ENCODE measurements around the gene THOC5.

The THOC5 gene

GRCh38 chr22:29523761-29524160, 29.8 kb downstream of the THOC5 start:
- TF ChIP-seq EZH2phosphoT487 (IDR thresholded peaks at IDR 0.05; ENCODE audit: borderline replicate concordance) (no peak), CTCF (conservative IDR thresholded peaks at IDR 0.05; ENCODE audit: low read length) (no peak)
- H3K4me1 ChIP-seq (ENCODE audit: insufficient read depth, low read length, poor library complexity, severe bottlenecking): no peaks in the 10 kb centered on the region

GRCh38 chr22:29521526-29521925, 32.0 kb downstream of the THOC5 start:
- Histone ChIP-seq H3K9me2 (replicated peaks; ENCODE audit: low read depth, low read length) (no peaks in the 10 kb centered on the region), H3K36me3 (ENCODE audit: insufficient read depth, low read length) (peaks cover 83% of the 10 kb centered on the region; the same call in 1 of the 2 replicates), H3K9ac (ENCODE audit: low read depth, low read length, poor library complexity, severe bottlenecking) (no peak overlapping the region), H4K20me1 (ENCODE audit: insufficient read depth, low read length, poor library complexity, severe bottlenecking) (no peaks in the 10 kb centered on the region), H3K4me2 (ENCODE audit: low read depth, low read length, poor library complexity, severe bottlenecking) (no peak overlapping the region), H3K4me3 (ENCODE audit: low read length, poor library complexity, severe bottlenecking) (no peak overlapping the region), H3F3A (ENCODE audit: low read depth) (no peaks in the 10 kb centered on the region), H3K9me3 (ENCODE audit: insufficient read depth, low read depth, low read length) (no peaks in the 10 kb centered on the region), H2AFZ (ENCODE audit: low read length) (no peak overlapping the region), H3K4me1 (ENCODE audit: insufficient read depth, low read length, poor library complexity, severe bottlenecking) (no peaks in the 10 kb centered on the region), H3K79me2 (ENCODE audit: insufficient read depth, low read length) (no peaks in the 10 kb centered on the region), H3K27me3 (ENCODE audit: insufficient read depth, low read length, poor library complexity, severe bottlenecking) (no peaks in the 10 kb centered on the region)
- TF ChIP-seq CTCF (conservative IDR thresholded peaks at IDR 0.05; ENCODE audit: low read length) (no peak), EZH2phosphoT487 (IDR thresholded peaks at IDR 0.05; ENCODE audit: borderline replicate concordance) (no peak)

More at GRCh38 chr22:29523761-29524160, 29.8 kb downstream of the THOC5 start:
- H3K9me2 ChIP-seq (replicated peaks; ENCODE audit: low read depth, low read length): no peaks in the 10 kb centered on the region
- H3K36me3 ChIP-seq (ENCODE audit: insufficient read depth, low read length): peaks cover 84% of the 10 kb centered on the region; the same call in 1 of the 2 replicates
- H3K4me3 ChIP-seq (ENCODE audit: low read length, poor library complexity, severe bottlenecking): no peak overlapping the region
- no peaks in the 10 kb centered on the region for H3K79me2 ChIP-seq (ENCODE audit: insufficient read depth, low read length)
- H4K20me1 ChIP-seq (ENCODE audit: insufficient read depth, low read length, poor library complexity, severe bottlenecking): no peaks in the 10 kb centered on the region
- no peak overlapping the region for H3K4me2 ChIP-seq (ENCODE audit: low read depth, low read length, poor library complexity, severe bottlenecking)
- H3K9me3 ChIP-seq (ENCODE audit: insufficient read depth, low read depth, low read length): no peaks in the 10 kb centered on the region
- no peaks in the 10 kb centered on the region for H3F3A ChIP-seq (ENCODE audit: low read depth)
- H3K9ac ChIP-seq (ENCODE audit: low read depth, low read length, poor library complexity, severe bottlenecking): no peak overlapping the region
- H2AFZ ChIP-seq (ENCODE audit: low read length): no peak overlapping the region
- no peaks in the 10 kb centered on the region for H3K27me3 ChIP-seq (ENCODE audit: insufficient read depth, low read length, poor library complexity, severe bottlenecking)

- Histone ChIP-seq H3K4me3 (ENCODE audit: low read length, poor library complexity, severe bottlenecking) (no peak overlapping the region), H3K79me2 (ENCODE audit: insufficient read depth, low read length) (no peaks in the 10 kb centered on the region), H3F3A (ENCODE audit: low read depth) (no peaks in the 10 kb centered on the region), H3K9me3 (ENCODE audit: insufficient read depth, low read depth, low read length) (no peaks in the 10 kb centered on the region), H3K27me3 (ENCODE audit: insufficient read depth, low read length, poor library complexity, severe bottlenecking) (no peaks in the 10 kb centered on the region), H3K36me3 (ENCODE audit: insufficient read depth, low read length) (peaks cover 86% of the 10 kb centered on the region; the same call in 1 of the 2 replicates), H2AFZ (ENCODE audit: low read length) (no peak overlapping the region), H4K20me1 (ENCODE audit: insufficient read depth, low read length, poor library complexity, severe bottlenecking) (no peaks in the 10 kb centered on the region), H3K9me2 (replicated peaks; ENCODE audit: low read depth, low read length) (no peaks in the 10 kb centered on the region), H3K4me2 (ENCODE audit: low read depth, low read length, poor library complexity, severe bottlenecking) (no peak overlapping the region), H3K9ac (ENCODE audit: low read depth, low read length, poor library complexity, severe bottlenecking) (no peak overlapping the region), H3K4me1 (ENCODE audit: insufficient read depth, low read length, poor library complexity, severe bottlenecking) (no peaks in the 10 kb centered on the region)
- TF ChIP-seq CTCF (conservative IDR thresholded peaks at IDR 0.05; ENCODE audit: low read length) (no peak), EZH2phosphoT487 (IDR thresholded peaks at IDR 0.05; ENCODE audit: borderline replicate concordance) (no peak)
Observed at GRCh38 chr22:29520851-29521250, 32.7 kb downstream of the THOC5 start.
